ENCODE results near the gene FKBP2.

The FKBP2 gene

DNA sequence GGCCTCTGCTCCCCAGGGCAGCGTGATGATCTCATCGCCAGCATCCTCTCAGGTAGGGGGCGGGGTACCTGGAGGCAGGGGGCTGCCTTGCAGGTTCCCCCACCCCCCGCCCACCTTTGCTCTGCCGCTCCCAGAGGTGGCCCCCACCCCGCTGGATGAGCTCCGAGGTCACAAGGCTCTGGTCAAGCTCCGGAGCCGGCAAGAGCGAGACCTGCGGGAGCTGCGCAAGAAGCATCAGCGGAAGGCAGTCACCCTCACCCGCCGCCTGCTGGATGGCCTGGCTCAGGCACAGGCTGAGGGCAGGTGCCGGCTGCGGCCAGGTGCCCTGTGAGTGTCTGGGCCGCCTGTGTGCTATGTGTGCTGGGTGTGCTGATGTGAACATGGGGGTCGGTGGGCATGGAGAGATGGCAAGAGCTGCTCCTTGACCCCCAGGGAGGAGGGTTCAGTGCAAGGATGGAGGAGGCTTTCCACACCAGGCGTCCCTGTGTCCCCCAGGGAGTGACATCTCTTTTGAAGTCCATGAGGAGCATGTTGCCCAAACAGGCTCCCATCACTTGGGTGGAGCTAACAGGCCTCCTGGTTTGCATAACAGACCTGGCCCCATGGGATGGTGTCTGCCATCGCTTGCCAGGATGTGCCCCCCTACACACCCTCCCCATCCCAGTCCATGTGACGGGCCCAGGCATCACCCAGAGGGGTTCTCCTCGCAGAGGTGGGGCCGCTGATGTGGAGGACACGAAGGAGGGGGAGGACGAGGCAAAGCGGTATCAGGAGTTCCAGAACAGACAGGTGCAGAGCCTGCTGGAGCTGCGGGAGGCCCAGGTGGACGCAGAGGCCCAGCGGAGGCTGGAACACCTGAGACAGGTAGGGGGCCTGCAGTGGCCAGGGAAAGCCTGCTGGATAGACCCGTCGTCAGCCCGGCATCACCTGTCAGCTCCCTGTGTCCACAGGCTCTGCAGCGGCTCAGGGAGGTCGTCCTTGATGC, 24.6 kb downstream of the FKBP2 start:
- no peak for DNase-seq

- no peak for DNase-seq
Measured at GRCh38 chr11:64266339-64266738, 25.4 kb downstream of the FKBP2 start.

- DNase-seq, result no peak
Measured at GRCh38 chr11:64267207-64267945, 26.5 kb downstream of the FKBP2 start.

DNA sequence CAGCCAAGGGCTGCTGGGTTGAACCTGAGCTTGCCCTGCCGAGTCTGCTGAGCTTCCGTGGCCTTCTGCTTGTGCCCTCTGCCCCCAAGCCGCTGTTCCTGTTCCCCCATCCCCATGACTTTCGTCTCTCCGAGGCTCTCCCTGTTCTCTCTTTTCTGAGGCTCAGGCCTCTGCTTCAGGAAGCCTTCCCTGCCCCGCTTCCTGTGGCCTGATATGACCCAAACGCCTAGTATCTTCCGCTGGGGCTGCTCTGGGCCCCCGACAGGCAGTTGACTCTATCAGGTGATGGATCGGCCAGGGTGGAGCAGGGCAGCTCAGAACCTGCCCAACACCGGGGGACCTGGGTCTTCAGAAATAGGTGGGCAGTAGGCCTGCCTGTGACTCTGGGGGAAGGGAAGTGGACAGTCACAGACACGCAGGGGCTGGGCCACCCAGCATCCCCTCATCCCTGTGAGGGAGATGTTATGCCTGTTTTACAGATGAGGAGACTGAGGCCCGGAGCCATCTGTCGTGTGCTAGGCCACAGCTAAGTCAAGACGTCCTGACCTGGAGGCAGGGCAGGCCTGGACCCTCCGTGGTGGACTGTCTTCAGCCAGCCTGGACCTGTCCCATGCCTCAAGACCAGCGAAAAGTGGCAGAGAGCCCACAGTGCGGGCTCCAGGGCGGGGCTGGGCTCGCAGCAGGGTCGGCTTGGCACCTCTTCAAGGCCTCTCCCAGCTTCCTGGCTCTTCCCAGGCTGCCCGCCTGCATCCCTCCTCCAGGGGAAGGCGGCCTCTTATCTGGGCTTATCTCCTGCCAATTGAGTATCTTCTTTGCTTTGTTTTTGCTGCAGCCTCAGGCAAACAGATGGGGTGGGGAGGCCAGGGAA, 27.4 kb downstream of the FKBP2 start:
- DNase-seq, result no peak

GRCh38 chr11:64268893-64269539, 28.1 kb downstream of the FKBP2 start:
- peak; percentile 66 for DNase-seq

- DNase-seq, result peak; percentile 98
Measured at GRCh38 chr11:64269540-64270220, 28.8 kb downstream of the FKBP2 start.

GRCh38 chr11:64275031-64275800, 34.3 kb downstream of the FKBP2 start:
- DNase-seq, result no peak

- DNase-seq, result no peak
Measured at GRCh38 chr11:64275841-64276240, 34.9 kb downstream of the FKBP2 start.

DNA sequence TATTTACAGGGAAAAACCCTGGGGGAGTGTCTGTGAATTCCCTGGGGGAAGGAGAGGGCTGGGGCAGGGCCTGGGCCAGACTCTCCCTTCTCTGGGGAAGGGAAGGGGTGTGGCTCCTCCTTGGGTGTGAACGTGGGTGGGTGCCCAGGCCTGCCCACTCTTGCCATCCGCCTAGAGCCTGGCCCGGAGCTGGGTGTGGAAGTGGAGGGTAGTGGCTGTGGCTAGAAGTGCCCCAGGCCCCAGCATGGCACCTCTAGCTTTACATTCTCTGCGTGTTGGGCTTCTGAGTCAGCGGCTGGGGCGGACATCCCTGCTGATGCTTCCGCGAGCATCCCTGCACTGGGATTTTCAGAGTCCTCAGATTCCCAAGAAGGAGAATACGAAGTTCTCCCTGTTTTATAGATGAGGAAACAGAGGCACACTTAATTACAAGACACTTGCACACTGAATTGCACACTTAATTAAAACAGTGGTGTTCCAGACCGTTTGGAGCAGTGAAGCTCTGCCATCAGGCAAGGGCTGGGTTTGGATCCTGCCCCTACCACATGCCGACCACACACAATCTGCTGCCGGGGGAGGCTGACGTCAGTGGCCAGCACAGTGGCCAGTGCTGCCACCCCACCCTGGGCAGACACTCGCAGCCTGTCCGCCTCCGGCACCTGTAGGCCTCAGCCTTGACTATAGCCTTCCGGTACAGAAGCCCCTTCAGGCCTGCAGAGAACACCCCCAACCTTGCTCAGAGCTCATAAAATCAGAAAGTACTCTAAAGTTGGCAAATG, 35.9 kb downstream of the FKBP2 start:
- no peak for DNase-seq

- DNase-seq, result no peak
Measured at GRCh38 chr11:64278576-64279190, 37.8 kb downstream of the FKBP2 start.

DNA sequence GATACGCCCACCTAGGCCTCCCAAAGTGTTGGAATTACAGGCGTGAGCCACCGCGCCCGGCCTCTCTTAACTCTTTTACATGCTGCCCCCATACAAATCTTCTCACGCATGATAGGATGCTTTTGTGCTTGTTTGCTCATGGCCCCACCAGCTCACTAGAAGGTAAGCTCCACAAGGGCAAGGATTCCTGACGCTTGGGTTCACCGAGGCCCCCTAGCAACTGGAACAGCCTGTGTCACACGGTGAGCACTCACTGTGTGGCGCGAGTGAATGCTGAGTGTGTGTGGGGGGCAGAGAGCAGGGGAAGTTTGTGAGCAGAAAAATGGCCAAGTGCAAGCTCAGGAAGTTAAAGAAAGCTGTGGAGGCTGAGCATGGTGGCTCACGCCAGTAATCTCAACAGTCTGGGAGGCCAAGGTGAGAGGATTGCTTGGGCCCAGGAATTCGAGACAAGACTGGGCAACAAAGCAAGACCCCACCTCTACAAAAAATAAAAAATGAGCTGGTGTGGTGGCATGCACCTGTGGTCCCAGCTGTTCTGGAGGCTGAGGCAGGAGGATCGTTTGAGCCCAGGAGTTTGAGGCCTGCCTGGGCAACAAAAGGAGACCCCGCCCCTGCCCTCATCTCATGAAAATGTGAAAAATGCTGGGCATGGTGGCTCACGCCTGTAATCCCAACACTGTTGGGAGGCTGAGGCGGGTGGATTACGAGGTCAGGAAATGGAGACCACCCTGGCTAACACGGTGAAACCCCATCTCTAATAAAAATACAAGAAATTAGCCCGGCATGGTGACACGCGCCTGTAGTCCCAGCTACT, 41.3 kb downstream of the FKBP2 start:
- no peak for DNase-seq

- DNase-seq, result no peak
Measured at GRCh38 chr11:64283092-64283491, 42.2 kb downstream of the FKBP2 start.

GRCh38 chr11:64284048-64284961, 43.4 kb downstream of the FKBP2 start, which contains the start of gene BAD:
TSS of gene BAD (minus strand) at chr11:64284665. CDS start at chr11:64284368, 297 bp downstream.
- DNase-seq, result peak; percentile 94

GRCh38 chr11:64284962-64285884, 44.3 kb downstream of the FKBP2 start, which contains the start of gene GPR137:
TSS of gene GPR137 (plus strand) at chr11:64285848. CDS start at chr11:64286525, 677 bp downstream.
- peak; percentile 84 for DNase-seq

DNA sequence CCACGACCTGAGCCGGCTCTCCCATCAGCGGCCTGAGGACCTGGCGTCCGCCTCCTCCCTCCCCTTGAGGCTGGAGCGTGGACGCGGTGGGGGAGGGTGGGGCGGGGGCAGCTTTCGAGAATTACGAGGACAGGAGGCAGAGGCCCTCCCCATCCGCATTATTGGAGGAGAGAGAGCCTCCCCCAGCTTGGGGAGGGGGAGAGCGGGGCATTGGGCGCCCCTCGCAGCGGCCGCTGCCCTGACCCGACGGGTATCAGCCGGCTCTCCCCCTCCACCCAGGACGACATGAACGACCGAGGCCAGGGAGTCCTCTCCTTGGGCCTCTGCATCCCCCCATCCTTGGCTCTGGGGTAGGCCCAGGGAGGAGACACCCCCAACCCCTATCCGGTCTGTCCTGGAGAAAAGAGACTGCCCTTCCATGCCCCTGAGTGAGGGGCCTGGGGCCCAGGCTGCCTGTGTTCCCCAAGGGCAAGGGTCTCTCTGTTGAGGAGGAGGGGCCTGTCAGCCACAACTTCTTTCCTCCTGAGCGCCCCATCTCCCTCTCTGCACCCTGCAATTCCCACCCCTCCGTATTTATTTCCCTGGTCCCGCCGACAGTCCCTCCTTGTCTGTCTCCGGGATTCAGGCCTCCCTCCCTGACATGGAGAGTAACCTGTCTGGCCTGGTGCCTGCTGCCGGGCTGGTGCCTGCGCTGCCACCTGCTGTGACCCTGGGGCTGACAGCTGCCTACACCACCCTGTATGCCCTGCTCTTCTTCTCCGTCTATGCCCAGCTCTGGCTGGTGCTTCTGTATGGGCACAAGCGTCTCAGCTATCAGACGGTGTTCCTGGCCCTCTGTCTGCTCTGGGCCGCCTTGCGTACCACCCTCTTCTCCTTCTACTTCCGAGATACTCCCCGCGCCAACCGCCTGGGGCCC, 45.2 kb downstream of the FKBP2 start:
- no peak for DNase-seq
